Activated naive CD4-positive, alpha-beta T cell treated with anti-CD3 and anti-CD28 coated beads for 36 hours (primary cell): ENCODE data around the gene SIDT2. TPM values are rescaled to one million over a fixed set of nuclear protein-coding genes. Genes with fewer than 3 reads are reported as not detected.
A peak's percentile ranks its signal among the peaks of the same experiment; 100 is the strongest.

Source experiments
- CTCF ChIA-PET: fragments of 350-600 bp; sonication (Branson Sonifier 250); formaldehyde crosslinking; loops from one replicate; lab custom pipeline; 2021; ENCODE audit warnings: antibody characterized with exemption; lab: Charles Lee
- DNase-seq: peaks from one replicate; pipeline ENCODE4 v3.0.0-alpha.2; 2020
- H3K27ac Mint-ChIP-seq: one replicate; pipeline ENCODE4 v1.8.0; 2021; ENCODE audit warnings: mild to moderate bottlenecking, mixed read lengths
- H3K27me3 Mint-ChIP-seq: one replicate; pipeline ENCODE4 v1.8.0; 2021; ENCODE audit warnings: low read depth, mixed read lengths
- H3K36me3 Mint-ChIP-seq: one replicate; pipeline ENCODE4 v1.8.0; 2021; ENCODE audit warnings: low read depth, mixed read lengths
- H3K4me1 Mint-ChIP-seq: one replicate; pipeline ENCODE4 v1.8.0; 2021; ENCODE audit warnings: low read depth, mixed read lengths
- H3K4me3 Mint-ChIP-seq: one replicate; pipeline ENCODE4 v1.8.0; 2021; ENCODE audit warnings: mild to moderate bottlenecking, moderate library complexity, mixed read lengths
- H3K9me3 Mint-ChIP-seq: one replicate; pipeline ENCODE4 v1.8.0; 2021; ENCODE audit warnings: mixed read lengths
- intact Hi-C: fragments of 100-400 bp; cut with micrococcal nuclease; formaldehyde crosslinking; loops from one replicate; pipeline ENCODE4 v1.15.1; 2023
- total RNA-seq, 2 experiments: library from RNA; stranded (reverse); gene quantifications; one replicate each; pipeline ENCODE4 v1.2.3, GENCODE V29; 2021

Gene SIDT2
- total RNA-seq, 2 experiments from 2014 or later, result 23.9 to 25.6 TPM

DNA sequence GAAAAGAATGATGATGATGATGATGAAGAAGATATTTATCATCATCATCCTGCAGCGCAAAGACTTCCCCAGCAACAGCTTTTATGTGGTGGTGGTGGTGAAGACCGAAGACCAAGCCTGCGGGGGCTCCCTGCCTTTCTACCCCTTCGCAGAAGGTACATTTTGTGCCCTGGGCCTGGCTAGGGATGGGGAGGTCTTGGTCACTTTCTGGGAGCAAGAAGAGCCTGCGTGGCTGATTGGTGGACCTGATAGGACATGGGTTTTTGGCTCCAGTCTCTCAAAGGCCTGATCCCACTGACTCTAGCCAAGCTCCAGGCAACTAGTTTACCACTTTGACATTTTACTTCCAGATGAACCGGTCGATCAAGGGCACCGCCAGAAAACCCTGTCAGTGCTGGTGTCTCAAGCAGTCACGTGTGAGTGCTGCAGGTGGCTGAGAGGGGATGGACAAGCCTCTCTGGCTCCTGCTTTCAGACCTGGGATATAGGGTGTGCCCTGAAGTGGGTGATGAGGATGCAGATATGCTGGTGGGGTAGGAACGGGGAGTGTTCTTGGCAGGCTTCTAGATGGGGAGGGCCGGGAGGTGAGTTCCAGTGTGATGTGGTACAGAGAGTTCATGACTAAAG is 5.3 kb downstream of the SIDT2 start:
- Mint-ChIP-seq H3K4me3 (no peak overlapping the region), H3K4me1 (peaks cover 17% of the 10 kb centered on the region), H3K9me3 (no peaks in the 10 kb centered on the region), H3K36me3 (no peaks in the 10 kb centered on the region), H3K27me3 (no peaks in the 10 kb centered on the region), H3K27ac (peak overlapping the region; percentile 35)
- CTCF ChIA-PET, result interaction anchor here (6.4 kb wide), 1 partner anchor 41 kb away, joined by 72 read pairs; no protein-coding TSS in a partner anchor
- intact Hi-C loops, result no loop called here
- no peak for DNase-seq

DNA sequence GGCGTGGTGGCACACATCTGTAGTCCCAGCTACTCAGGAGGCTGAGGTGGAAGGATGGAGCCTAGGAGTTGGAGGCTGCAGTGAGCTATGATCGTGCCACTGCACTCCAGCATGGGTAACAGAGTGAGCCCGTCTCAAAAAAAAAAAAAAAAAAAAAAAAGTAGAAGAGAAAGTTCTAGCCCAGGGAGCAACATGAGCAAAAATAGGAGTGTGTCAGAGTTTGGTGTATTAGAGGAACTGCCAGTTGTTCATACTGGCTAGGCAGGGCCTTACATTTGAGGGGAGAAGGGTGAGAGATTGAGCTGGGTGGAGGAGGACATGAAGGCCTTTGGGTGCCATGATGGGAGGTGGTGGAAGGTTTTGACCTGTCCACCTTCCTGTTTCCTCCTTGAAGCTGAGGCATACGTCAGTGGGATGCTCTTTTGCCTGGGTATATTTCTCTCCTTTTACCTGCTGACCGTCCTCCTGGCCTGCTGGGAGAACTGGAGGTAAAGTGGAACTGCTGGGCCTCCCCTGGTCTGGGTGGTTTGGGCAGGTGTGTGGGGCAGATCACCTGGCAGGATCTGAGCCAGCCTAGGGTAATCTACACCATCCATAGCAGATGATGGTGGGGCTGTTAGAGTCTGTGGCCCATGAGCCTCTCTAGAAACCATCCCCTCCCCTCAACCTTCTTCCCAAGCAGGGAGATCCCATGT is 7.3 kb downstream of the SIDT2 start:
- intact Hi-C loops, result no loop called here
- H3K4me1 Mint-ChIP-seq, result peaks cover 4% of the 10 kb centered on the region
- H3K27ac Mint-ChIP-seq, result no peak overlapping the region
- H3K27me3 Mint-ChIP-seq, result no peaks in the 10 kb centered on the region
- CTCF ChIA-PET, result interaction anchor here (1.5 kb wide), 1 partner anchor 41 kb away, joined by 4 read pairs; no protein-coding TSS in a partner anchor
- H3K36me3 Mint-ChIP-seq, result no peaks in the 10 kb centered on the region
- H3K4me3 Mint-ChIP-seq, result no peak overlapping the region
- H3K9me3 Mint-ChIP-seq, result no peaks in the 10 kb centered on the region
- no peak for DNase-seq

DNA sequence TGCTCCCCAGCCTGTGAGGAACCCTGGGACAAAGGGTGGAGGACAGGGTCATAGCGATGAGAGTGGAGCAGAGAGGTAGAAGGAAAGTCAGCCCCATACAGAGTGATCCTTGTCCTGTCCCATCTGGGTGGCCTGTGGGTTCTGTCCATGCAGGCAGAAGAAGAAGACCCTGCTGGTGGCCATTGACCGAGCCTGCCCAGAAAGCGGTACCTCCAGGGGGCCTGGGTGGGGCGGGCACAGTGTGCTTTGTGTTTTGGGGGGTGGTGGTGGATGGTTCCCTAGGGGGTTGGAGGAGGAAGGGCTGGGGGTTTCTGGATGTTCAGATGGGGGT is 7.9 kb downstream of the SIDT2 start:
- H3K4me3 Mint-ChIP-seq, result no peak overlapping the region
- no peak for DNase-seq
- no peaks in the 10 kb centered on the region for H3K36me3 Mint-ChIP-seq
- CTCF ChIA-PET, result interaction anchor here (1.5 kb wide), 1 partner anchor 40 kb away, joined by 4 read pairs; no protein-coding TSS in a partner anchor
- no peaks in the 10 kb centered on the region for H3K27me3 Mint-ChIP-seq
- H3K9me3 Mint-ChIP-seq, result no peaks in the 10 kb centered on the region
- H3K4me1 Mint-ChIP-seq, result no peaks in the 10 kb centered on the region
- no peak overlapping the region for H3K27ac Mint-ChIP-seq
- intact Hi-C loops, result no loop called here

DNA sequence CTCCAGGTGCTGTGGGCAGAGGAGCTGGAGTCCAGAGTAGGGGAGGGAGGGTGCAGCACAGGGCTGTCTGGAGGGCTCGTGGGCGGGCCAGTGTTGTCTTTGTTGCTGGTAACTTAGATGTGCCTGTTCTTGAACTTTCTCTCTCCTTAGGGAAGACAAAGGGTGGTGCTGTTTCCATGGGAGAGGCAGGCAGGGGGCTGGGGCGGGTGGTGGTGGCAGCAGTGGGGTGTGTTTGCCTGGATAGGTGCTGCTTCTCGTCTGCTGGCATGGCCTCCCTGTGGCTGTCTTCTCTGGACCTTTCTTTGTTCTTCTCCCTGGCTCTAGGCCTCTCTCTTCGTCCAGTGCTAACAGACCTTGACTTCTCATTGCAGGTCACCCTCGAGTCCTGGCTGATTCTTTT is 8.5 kb downstream of the SIDT2 start:
- Mint-ChIP-seq H3K36me3 (no peaks in the 10 kb centered on the region), H3K27me3 (no peaks in the 10 kb centered on the region), H3K4me1 (no peaks in the 10 kb centered on the region), H3K27ac (no peak overlapping the region), H3K4me3 (no peak overlapping the region), H3K9me3 (no peaks in the 10 kb centered on the region)
- no peak for DNase-seq
- intact Hi-C loops, result no loop called here
- CTCF ChIA-PET, result no interaction called here

DNA sequence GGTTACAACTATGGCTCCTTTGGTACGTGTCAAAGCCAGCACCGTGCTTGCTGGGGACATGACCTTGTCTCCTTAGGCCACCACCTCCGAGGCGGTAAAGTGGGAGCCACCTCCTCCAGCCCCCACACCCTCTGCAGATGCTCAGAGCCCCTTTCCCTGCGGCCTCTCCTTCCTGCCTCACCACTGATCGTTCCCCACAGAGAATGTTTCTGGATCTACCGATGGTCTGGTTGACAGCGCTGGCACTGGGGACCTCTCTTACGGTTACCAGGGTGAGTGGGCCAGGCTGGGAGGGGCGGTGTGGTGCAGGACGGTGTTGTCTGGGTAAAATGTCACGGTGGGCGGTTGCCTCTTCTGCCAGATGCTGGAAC is 8.9 kb downstream of the SIDT2 start:
- H3K27ac Mint-ChIP-seq, result no peak overlapping the region
- H3K4me1 Mint-ChIP-seq, result no peaks in the 10 kb centered on the region
- no peak for DNase-seq
- no peaks in the 10 kb centered on the region for H3K27me3 Mint-ChIP-seq
- intact Hi-C loops, result no loop called here
- H3K36me3 Mint-ChIP-seq, result no peaks in the 10 kb centered on the region
- CTCF ChIA-PET, result no interaction called here
- no peak overlapping the region for H3K4me3 Mint-ChIP-seq
- H3K9me3 Mint-ChIP-seq, result no peaks in the 10 kb centered on the region

DNA sequence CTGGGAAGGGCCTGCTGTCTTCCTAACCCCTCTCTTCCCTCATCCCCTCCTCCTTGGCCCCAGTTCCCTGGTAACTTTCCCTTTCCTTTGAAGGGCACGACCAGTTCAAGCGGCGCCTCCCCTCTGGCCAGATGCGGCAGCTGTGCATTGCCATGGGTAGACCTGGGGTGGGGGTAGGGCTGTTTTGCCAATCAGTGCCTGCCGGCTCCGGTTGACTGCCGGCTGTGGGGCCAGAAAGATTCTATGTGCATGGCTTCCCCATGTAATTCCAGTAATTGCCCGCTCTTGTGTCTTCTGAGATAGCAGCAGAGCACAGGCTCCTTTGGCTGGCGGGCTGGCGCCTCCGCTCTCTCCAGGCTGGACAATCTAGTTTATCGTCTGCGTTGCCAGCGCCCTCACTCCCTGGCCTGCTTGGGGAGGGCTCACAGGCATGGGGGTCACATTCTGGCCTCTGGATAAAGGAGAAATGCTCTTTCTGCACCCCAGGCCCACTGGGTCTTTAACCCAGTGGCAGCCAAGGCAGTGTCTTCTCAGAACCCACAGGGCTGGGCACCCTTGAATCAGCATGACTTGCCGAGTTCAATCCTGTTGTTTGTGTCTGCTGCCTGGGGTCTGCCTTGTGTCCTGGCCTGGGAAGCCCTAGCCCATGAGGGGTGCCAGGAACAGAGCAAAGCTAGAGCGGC is 9.4 kb downstream of the SIDT2 start:
- H3K9me3 Mint-ChIP-seq, result no peaks in the 10 kb centered on the region
- peaks cover 1% of the 10 kb centered on the region for H3K36me3 Mint-ChIP-seq
- no peak overlapping the region for H3K27ac Mint-ChIP-seq
- H3K27me3 Mint-ChIP-seq, result no peaks in the 10 kb centered on the region
- H3K4me3 Mint-ChIP-seq, result no peak overlapping the region
- no peaks in the 10 kb centered on the region for H3K4me1 Mint-ChIP-seq
- CTCF ChIA-PET, result no interaction called here
- DNase-seq, result no peak
- intact Hi-C loops, result no loop called here

DNA sequence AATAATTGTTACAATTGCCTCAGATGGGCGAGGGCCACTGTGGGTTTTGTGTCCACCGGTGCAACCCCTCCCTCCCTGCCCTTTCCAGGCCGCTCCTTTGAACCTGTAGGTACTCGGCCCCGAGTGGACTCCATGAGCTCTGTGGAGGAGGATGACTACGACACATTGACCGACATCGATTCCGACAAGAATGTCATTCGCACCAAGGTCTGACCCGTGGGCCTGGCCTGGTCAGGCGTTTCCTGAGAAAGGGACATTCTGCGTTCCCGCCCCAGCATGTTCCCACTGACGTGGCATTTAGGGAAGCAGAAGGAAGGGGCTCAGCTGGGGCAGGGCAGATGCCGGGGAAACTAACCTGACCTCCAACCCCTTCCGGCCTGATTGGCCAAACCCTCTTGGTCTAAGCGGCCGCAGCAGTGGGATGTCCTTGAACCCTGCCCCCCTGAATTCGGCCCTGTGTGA is 10.1 kb downstream of the SIDT2 start:
- DNase-seq, result no peak
- CTCF ChIA-PET, result no interaction called here

DNA sequence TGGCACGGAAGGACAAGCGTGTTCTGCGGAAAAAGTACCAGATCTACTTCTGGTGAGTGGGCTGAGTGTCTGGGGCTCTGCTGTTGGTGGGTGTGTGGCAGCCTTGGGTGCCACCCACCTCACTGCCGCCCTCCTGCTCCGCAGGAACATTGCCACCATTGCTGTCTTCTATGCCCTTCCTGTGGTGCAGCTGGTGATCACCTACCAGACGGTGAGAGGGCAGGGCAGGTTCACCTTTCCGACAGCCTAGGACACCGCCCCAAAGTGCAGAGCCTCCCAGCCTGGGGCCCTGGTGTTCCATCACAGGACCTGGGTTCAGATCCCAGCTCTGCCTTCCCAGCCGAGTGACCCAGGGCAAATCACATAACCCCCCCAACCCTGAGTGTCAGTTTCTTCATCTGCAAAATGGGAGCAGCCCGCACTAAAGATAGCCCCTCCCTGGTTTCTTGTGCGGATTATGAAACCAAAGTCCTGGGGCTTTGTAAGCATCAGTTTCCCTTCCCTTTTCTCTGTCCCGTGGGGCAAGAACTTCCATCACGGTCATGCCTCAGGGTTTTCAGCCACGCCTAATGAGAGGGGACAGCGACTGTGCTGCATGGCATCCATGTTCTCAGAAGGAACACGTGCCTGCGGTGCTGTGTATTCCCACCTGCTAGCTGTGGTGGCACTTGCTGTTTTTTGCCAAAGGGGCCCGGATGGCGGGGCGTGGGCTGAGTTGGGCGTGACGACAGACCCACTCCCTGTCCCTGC is 10.8 kb downstream of the SIDT2 start:
- Mint-ChIP-seq H3K9me3 (no peaks in the 10 kb centered on the region), H3K4me1 (no peaks in the 10 kb centered on the region), H3K27ac (no peak overlapping the region), H3K27me3 (no peaks in the 10 kb centered on the region), H3K4me3 (no peak overlapping the region), H3K36me3 (peaks cover 4% of the 10 kb centered on the region)
- intact Hi-C loops, result no loop called here
- CTCF ChIA-PET, result no interaction called here
- DNase-seq, result no peak

More for the DNA sequence above, 10.1 kb downstream of the SIDT2 start:
- no peak overlapping the region for H3K27ac Mint-ChIP-seq
- no peaks in the 10 kb centered on the region for H3K4me1 Mint-ChIP-seq
- H3K9me3 Mint-ChIP-seq, result no peaks in the 10 kb centered on the region
- no peak overlapping the region for H3K4me3 Mint-ChIP-seq
- intact Hi-C loops, result no loop called here
- no peaks in the 10 kb centered on the region for H3K27me3 Mint-ChIP-seq
- peaks cover 4% of the 10 kb centered on the region for H3K36me3 Mint-ChIP-seq

DNA sequence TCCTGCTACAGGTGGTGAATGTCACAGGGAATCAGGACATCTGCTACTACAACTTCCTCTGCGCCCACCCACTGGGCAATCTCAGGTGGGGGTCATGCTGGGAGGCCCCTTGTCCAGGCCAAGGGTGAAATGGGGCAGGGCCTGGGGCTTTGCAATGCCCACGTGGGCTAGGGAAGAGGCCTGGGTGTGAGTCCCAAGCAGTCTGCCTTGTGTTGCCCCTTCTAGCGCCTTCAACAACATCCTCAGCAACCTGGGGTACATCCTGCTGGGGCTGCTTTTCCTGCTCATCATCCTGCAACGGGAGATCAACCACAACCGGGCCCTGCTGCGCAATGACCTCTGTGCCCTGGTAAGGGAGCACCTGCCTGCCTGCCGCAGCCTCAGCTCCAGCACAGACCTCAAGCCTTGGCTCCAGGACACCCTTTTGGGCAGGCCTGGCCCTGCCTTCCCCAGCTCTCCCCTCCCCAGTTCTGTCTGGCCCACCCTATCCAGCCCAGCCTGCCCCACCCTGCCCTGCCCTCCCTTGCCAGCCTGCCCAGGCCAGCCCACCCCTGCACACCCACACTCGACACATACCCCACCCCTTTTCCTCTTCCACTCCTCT is 11.5 kb downstream of the SIDT2 start:
- Mint-ChIP-seq H3K27ac (no peak overlapping the region), H3K27me3 (no peaks in the 10 kb centered on the region), H3K4me1 (no peaks in the 10 kb centered on the region), H3K36me3 (peaks cover 4% of the 10 kb centered on the region), H3K4me3 (no peak overlapping the region), H3K9me3 (no peaks in the 10 kb centered on the region)
- CTCF ChIA-PET, result interaction anchor here (0.7 kb wide), 1 partner anchor 10 kb away, joined by 3 read pairs; no protein-coding TSS in a partner anchor
- intact Hi-C loops, result no loop called here
- no peak for DNase-seq

DNA sequence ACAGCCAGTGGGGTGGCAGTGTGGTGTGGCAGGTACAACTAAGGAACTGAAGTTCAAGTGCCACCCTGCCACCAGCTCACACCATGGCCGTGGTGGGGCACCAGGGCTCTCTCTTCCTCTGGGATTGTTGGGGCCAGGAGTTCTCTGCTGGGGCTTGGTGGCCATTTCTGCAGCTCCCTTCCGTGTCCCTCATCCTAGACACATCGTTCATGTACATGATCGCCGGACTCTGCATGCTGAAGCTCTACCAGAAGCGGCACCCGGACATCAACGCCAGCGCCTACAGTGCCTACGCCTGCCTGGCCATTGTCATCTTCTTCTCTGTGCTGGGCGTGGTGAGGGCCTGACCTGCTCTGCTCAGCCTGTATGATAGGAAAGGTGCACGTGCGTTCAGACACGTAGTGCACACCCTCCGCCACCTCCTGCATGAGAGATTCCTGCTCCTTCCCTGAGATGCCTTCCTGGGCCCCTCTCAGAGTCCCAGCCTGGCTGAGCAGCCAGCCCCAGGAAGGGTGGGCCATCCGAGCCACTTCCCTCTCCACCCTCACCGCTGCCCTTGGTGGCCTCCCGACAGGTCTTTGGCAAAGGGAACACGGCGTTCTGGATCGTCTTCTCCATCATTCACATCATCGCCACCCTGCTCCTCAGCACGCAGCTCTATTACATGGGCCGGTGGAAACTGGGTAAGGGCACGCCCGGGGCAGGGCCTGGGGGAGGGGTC is 13.3 kb downstream of the SIDT2 start:
- Mint-ChIP-seq H3K36me3 (peaks cover 8% of the 10 kb centered on the region), H3K27me3 (no peaks in the 10 kb centered on the region), H3K4me1 (no peaks in the 10 kb centered on the region), H3K27ac (peak overlapping the region; percentile 16), H3K9me3 (no peaks in the 10 kb centered on the region), H3K4me3 (no peak overlapping the region)
- intact Hi-C loops, result no loop called here
- CTCF ChIA-PET, result interaction anchor here (0.6 to 0.7 kb wide), 2 partner anchors 37 to 238 kb away, joined by 3 to 4 read pairs; no protein-coding TSS in a partner anchor
- DNase-seq, result no peak

DNA sequence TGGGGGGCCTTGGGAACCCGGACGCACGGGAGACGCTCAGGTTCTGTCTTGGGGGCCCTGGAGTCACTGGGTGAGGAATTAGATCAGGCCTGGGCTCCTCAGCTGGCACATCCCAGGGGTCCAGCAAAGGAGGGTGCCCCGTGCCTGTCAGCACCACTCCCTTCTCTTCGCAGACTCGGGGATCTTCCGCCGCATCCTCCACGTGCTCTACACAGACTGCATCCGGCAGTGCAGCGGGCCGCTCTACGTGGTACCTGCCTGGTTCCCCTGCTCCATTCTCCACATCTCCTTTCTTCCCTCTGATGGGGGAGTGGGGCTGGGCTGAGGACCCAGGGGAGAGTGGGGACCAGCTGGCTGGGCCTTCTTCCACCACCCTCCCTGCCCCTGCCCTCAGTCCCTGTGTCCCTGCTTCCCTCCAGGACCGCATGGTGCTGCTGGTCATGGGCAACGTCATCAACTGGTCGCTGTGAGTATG is 13.9 kb downstream of the SIDT2 start:
- CTCF ChIA-PET, result no interaction called here
- Mint-ChIP-seq H3K9me3 (no peaks in the 10 kb centered on the region), H3K4me1 (no peaks in the 10 kb centered on the region), H3K4me3 (no peak overlapping the region), H3K27ac (no peak overlapping the region), H3K36me3 (peaks cover 8% of the 10 kb centered on the region), H3K27me3 (no peaks in the 10 kb centered on the region)
- no peak for DNase-seq
- intact Hi-C loops, result no loop called here
